H9 (cell line): ENCODE results near the gene TBC1D22A. TPM values are rescaled to one million over a fixed set of nuclear protein-coding genes. Genes with fewer than 3 reads are reported as not detected.
A peak's percentile ranks its signal among the peaks of the same experiment; 100 is the strongest.

Source experiments
- DNase-seq: peaks from one replicate; pipeline ENCODE4 v3.0.0-alpha.2; 2017
- H2AFZ ChIP-seq: one replicate; pipeline ENCODE4 v1.6.1; 2013; ENCODE audit warnings: mild to moderate bottlenecking, low read length, control low read depth, moderate library complexity
- H2AK5ac ChIP-seq: 2 replicates; pipeline ENCODE4 v1.6.1; 2013; ENCODE audit warnings: low read length, control low read depth, mixed read lengths; ENCODE audit not compliant: insufficient read length
- H2BK120ac ChIP-seq: one replicate; pipeline ENCODE4 v1.6.1; 2013; ENCODE audit warnings: low read depth, mild to moderate bottlenecking, low read length, control low read depth, inconsistent platforms; ENCODE audit not compliant: poor library complexity, severe bottlenecking
- H2BK12ac ChIP-seq: 2 replicates; pipeline ENCODE4 v1.6.1; 2013; ENCODE audit warnings: low read length, control low read depth, mixed read lengths, low read depth; ENCODE audit not compliant: insufficient read length
- H2BK15ac ChIP-seq: 2 replicates; pipeline ENCODE4 v1.6.1; 2013; ENCODE audit warnings: low read depth, low read length, control low read depth
- H2BK20ac ChIP-seq: one replicate; pipeline ENCODE4 v1.6.1; 2013; ENCODE audit warnings: low read depth, mild to moderate bottlenecking, low read length, control low read depth, inconsistent platforms; ENCODE audit not compliant: poor library complexity, severe bottlenecking
- H2BK5ac ChIP-seq: 2 replicates; pipeline ENCODE4 v1.6.1; 2013; ENCODE audit warnings: low read length, control low read depth, mixed read lengths; ENCODE audit not compliant: insufficient read length
- H3K14ac ChIP-seq: 2 replicates; pipeline ENCODE4 v1.6.1; 2013; ENCODE audit warnings: low read length, control low read depth; ENCODE audit not compliant: insufficient read depth
- H3K18ac ChIP-seq: 2 replicates; pipeline ENCODE4 v1.6.1; 2013; ENCODE audit warnings: low read depth, mild to moderate bottlenecking, mixed read lengths, low read length, control low read depth; ENCODE audit not compliant: insufficient read length
- H3K23ac ChIP-seq: 2 replicates; pipeline ENCODE4 v1.6.1; 2013; ENCODE audit warnings: low read length, control low read depth, mixed read lengths, low read depth; ENCODE audit not compliant: insufficient read length
- H3K23me2 ChIP-seq: 2 replicates; pipeline ENCODE4 v1.6.1; 2013; ENCODE audit warnings: low read depth, mild to moderate bottlenecking, mixed read lengths, low read length, control low read depth; ENCODE audit not compliant: insufficient read length, poor library complexity, severe bottlenecking
- H3K27ac ChIP-seq: 2 replicates; pipeline ENCODE4 v1.5.1; 2013; ENCODE audit warnings: low read length, control low read depth, mixed read lengths, low read depth; ENCODE audit not compliant: insufficient read length
- H3K27me3 ChIP-seq: 2 replicates; pipeline ENCODE4 v1.6.1; 2013; ENCODE audit warnings: low read length, control low read depth, inconsistent platforms; ENCODE audit not compliant: insufficient read depth
- H3K4ac ChIP-seq: 2 replicates; pipeline ENCODE4 v1.6.1; 2013; ENCODE audit warnings: low read depth, mild to moderate bottlenecking, control low read depth, inconsistent platforms, low read length, moderate library complexity
- H3K4me1 ChIP-seq: 2 replicates; pipeline ENCODE4 v1.6.1; 2013; ENCODE audit warnings: low read length, control low read depth, inconsistent platforms; ENCODE audit not compliant: insufficient read depth
- H3K4me2 ChIP-seq: 2 replicates; pipeline ENCODE4 v1.6.1; 2013; ENCODE audit warnings: low read length, control low read depth, mixed read lengths; ENCODE audit not compliant: insufficient read length, insufficient read depth
- H3K56ac ChIP-seq: 2 replicates; pipeline ENCODE4 v1.6.1; 2013; ENCODE audit warnings: low read depth, mild to moderate bottlenecking, mixed read lengths, low read length, control low read depth; ENCODE audit not compliant: insufficient read length
- H3K79me1 ChIP-seq: 2 replicates; pipeline ENCODE4 v1.6.1; 2013; ENCODE audit warnings: low read depth, mild to moderate bottlenecking, moderate library complexity, low read length, control low read depth, inconsistent platforms; ENCODE audit not compliant: insufficient read depth, poor library complexity, severe bottlenecking
- H3K79me2 ChIP-seq: 2 replicates; pipeline ENCODE4 v1.6.1; 2013; ENCODE audit warnings: low read length, control low read depth, inconsistent platforms; ENCODE audit not compliant: insufficient read depth
- H3K9ac ChIP-seq: 2 replicates; pipeline ENCODE4 v1.6.1; 2013; ENCODE audit warnings: low read length, control low read depth, mixed read lengths; ENCODE audit not compliant: insufficient read length; ENCODE audit errors: extremely low read depth
- H3K9me3 ChIP-seq: one replicate; pipeline ENCODE4 v1.6.1; 2013; ENCODE audit warnings: low read depth, low read length, inconsistent platforms; ENCODE audit not compliant: control insufficient read depth
- H3T11ph ChIP-seq: one replicate; pipeline ENCODE4 v1.6.1; 2013; ENCODE audit warnings: mild to moderate bottlenecking, low read length, control low read depth, inconsistent platforms
- H4K20me1 ChIP-seq: one replicate; pipeline ENCODE4 v1.6.1; 2013; ENCODE audit not compliant: control insufficient read depth, insufficient read length, insufficient read depth
- H4K5ac ChIP-seq: 2 replicates; pipeline ENCODE4 v1.6.1; 2013; ENCODE audit warnings: low read depth, mild to moderate bottlenecking, mixed read lengths, low read length, control low read depth; ENCODE audit not compliant: insufficient read length
- H4K8ac ChIP-seq: replicated peaks from 2 replicates; pipeline ENCODE4 v1.6.1; 2013; ENCODE audit warnings: low read length, control low read depth, mixed read lengths, low read depth; ENCODE audit not compliant: insufficient read length
- H4K91ac ChIP-seq: 2 replicates; pipeline ENCODE4 v1.6.1; 2013; ENCODE audit warnings: low read depth, mild to moderate bottlenecking, moderate library complexity, mixed read lengths, low read length, control low read depth; ENCODE audit not compliant: insufficient read length
- H3K27ac Mint-ChIP-seq, 3 experiments: 2 replicates in 2 of 3; 3 replicates in 1 of 3; pipeline ENCODE4 v1.8.0; 2020 to 2021; ENCODE audit warnings: mixed read lengths in 3 of 3, mild to moderate bottlenecking in 1 of 3, moderate library complexity in 1 of 3
- H3K27me3 Mint-ChIP-seq: 2 replicates; pipeline ENCODE4 v1.8.0; 2021; ENCODE audit warnings: low read depth, mild to moderate bottlenecking, moderate library complexity, mixed read lengths
- H3K36me3 Mint-ChIP-seq, 3 experiments: 2 replicates in 2 of 3; 3 replicates in 1 of 3; pipeline ENCODE4 v1.8.0; 2020 to 2021; ENCODE audit warnings: low read depth in 3 of 3, mixed read lengths in 3 of 3; ENCODE audit not compliant: insufficient read depth in 1 of 3
- H3K4me1 Mint-ChIP-seq, 2 experiments: 2 replicates each; pipeline ENCODE4 v1.8.0; 2020; ENCODE audit warnings: mixed read lengths in 2 of 2
- H3K4me3 Mint-ChIP-seq, 2 experiments: 2 replicates in 1 of 2; 3 replicates in 1 of 2; pipeline ENCODE4 v1.8.0; 2020 to 2021; ENCODE audit warnings: mild to moderate bottlenecking in 2 of 2, mixed read lengths in 2 of 2, moderate library complexity in 1 of 2
- H3K9me3 Mint-ChIP-seq, 2 experiments: 2 replicates in 1 of 2; 3 replicates in 1 of 2; pipeline ENCODE4 v1.8.0; 2020; ENCODE audit warnings: mild to moderate bottlenecking in 2 of 2, mixed read lengths in 2 of 2, moderate library complexity in 1 of 2
- CTCF ChIP-seq: fragments of 200-600 bp; sonication (generic); conservative IDR thresholded peaks from 3 replicates; pipeline ENCODE4 v1.8.0; 2021; ENCODE audit warnings: antibody characterized with exemption, mild to moderate bottlenecking
- WGBS: extraction: QIAGEN DNeasy Blood & Tissue Kit; methylation state at CpG from one replicate; pipeline ENCODE4 v1.1.7; 2013; ENCODE audit warnings: missing lambda C conversion rate, low lambda C conversion rate, mixed read lengths; ENCODE audit not compliant: insufficient read length; ENCODE audit errors: extremely low coverage; 5-methylcytosine and 5-hydroxymethylcytosine counted together
- total RNA-seq: library from RNA; stranded (reverse); gene quantifications from 2 replicates; pipeline ENCODE4 v1.2.1, GENCODE V29; 2021

The TBC1D22A gene
- total RNA-seq, 1 experiment from 2014 or later, result 20.8 TPM

- no peaks in the 10 kb centered on the region for H3K79me2 ChIP-seq
- no peak overlapping the region for H3K4me3 Mint-ChIP-seq
- no peak overlapping the region for H4K8ac ChIP-seq
- H2BK5ac ChIP-seq, result no peak overlapping the region
- peaks cover 40% of the 10 kb centered on the region for H3K27me3 Mint-ChIP-seq
- H3K56ac ChIP-seq, result no peak overlapping the region
- TF ChIP-seq CTCF, result no peak
- H3K27ac ChIP-seq, result no peak overlapping the region
- H2BK120ac ChIP-seq, result no peak overlapping the region
- H3K23me2 ChIP-seq, result no peaks in the 10 kb centered on the region
- no peak overlapping the region for H2BK12ac ChIP-seq
- H3K36me3 Mint-ChIP-seq, result no peaks in the 10 kb centered on the region
- no peaks in the 10 kb centered on the region for H3K4me1 ChIP-seq
- H3K27ac Mint-ChIP-seq, result peak overlapping the region in 1 of 3 experiments; percentile 55; a peak in 1 of 7 replicates
- no peak overlapping the region for H3K23ac ChIP-seq
- H3K9me3 ChIP-seq, result no peaks in the 10 kb centered on the region
- no peak overlapping the region for H3T11ph ChIP-seq
- no peak overlapping the region for H2BK20ac ChIP-seq
- no peak for DNase-seq
- no peak overlapping the region for H2AK5ac ChIP-seq
- no peak overlapping the region for H3K4ac ChIP-seq
- H2BK15ac ChIP-seq, result no peak overlapping the region
- H4K91ac ChIP-seq, result no peak overlapping the region
- H3K79me1 ChIP-seq, result no peaks in the 10 kb centered on the region
- H3K27me3 ChIP-seq, result no peaks in the 10 kb centered on the region
- no peak overlapping the region for H3K18ac ChIP-seq
- no peak overlapping the region for H4K5ac ChIP-seq
- no peak overlapping the region for H3K4me2 ChIP-seq
- WGBS, result no CpG with 5 or more reads among the region's 8 CpGs
- no peak overlapping the region for H2AFZ ChIP-seq
- H4K20me1 ChIP-seq, result no peaks in the 10 kb centered on the region
- H3K14ac ChIP-seq, result no peak overlapping the region; the same call in 1 of the 2 replicates
- H3K4me1 Mint-ChIP-seq, result no peaks in the 10 kb centered on the region
- H3K9me3 Mint-ChIP-seq, result peaks cover 3 to 7% of the 10 kb centered on the region in 2 experiments; a peak in 3 of 5 replicates
- H3K9ac ChIP-seq, result no peak overlapping the region
These were observed 14.8 kb upstream of the TBC1D22A start for GRCh38 chr22:46747646-46748045.
